ENCODE measurements around the gene PAX3. TPM values are rescaled to one million over a fixed set of nuclear protein-coding genes. Genes with fewer than 3 reads are reported as not detected.
A peak's percentile ranks its signal among the peaks of the same experiment; 100 is the strongest.

The PAX3 gene
- total RNA-seq, 2 donors from 2014 or later: not detected

- WGBS, 2 experiments (ENCODE audit: insufficient coverage in 1 of 2, insufficient read length in 1 of 2): 2% methylated on average over 8 to 16 of the region's 16 CpGs
- Mint-ChIP-seq H3K36me3 (ENCODE audit: low read depth) (no peaks in the 10 kb centered on the region), H3K4me1 (peaks cover 46% of the 10 kb centered on the region), H3K4me3 (peak overlapping the region; percentile 22), H3K27ac (no peak overlapping the region), H3K9me3 (peaks cover 3% of the 10 kb centered on the region), H3K27me3 (ENCODE audit: insufficient read depth) (peaks cover 100% of the 10 kb centered on the region)
- no peaks in the 10 kb centered on the region for H3K4me1 ChIP-seq (ENCODE audit: control insufficient read depth, insufficient read depth, low read length)
- no peak overlapping the region for H3K4me3 ChIP-seq (ENCODE audit: low read length)
- no peak overlapping the region for H3K9ac ChIP-seq (ENCODE audit: extremely low read depth, low read length, poor library complexity, severe bottlenecking)
- TF ChIP-seq CTCF (conservative IDR thresholded peaks at IDR 0.05): no peak
- H3K27me3 ChIP-seq (ENCODE audit: control insufficient read depth, insufficient read depth, low read length, poor library complexity, severe bottlenecking): peaks cover 100% of the 10 kb centered on the region
- H3K9me3 ChIP-seq (ENCODE audit: control insufficient read depth, low read length): no peaks in the 10 kb centered on the region
- H3K27ac ChIP-seq (ENCODE audit: low read depth, low read length): peak overlapping the region; percentile 92
- DNase-seq: no peak
- no peaks in the 10 kb centered on the region for H3K36me3 ChIP-seq (ENCODE audit: control insufficient read depth, insufficient read depth, low read length)
Observed at GRCh38 chr2:222298001-222298310, 842 bp downstream of the PAX3 start.

GRCh38 chr2:222297600-222297935, 1.2 kb downstream of the PAX3 start:
- Mint-ChIP-seq H3K9me3 (peaks cover 3% of the 10 kb centered on the region), H3K36me3 (ENCODE audit: low read depth) (no peaks in the 10 kb centered on the region), H3K4me1 (peaks cover 43% of the 10 kb centered on the region), H3K4me3 (no peak overlapping the region), H3K27me3 (ENCODE audit: insufficient read depth) (peaks cover 100% of the 10 kb centered on the region), H3K27ac (no peak overlapping the region)
- Histone ChIP-seq H3K9ac (ENCODE audit: extremely low read depth, low read length, poor library complexity, severe bottlenecking) (no peak overlapping the region), H3K4me3 (ENCODE audit: low read length) (peak overlapping the region; percentile 45), H3K27ac (ENCODE audit: low read depth, low read length) (peak overlapping the region; percentile 16), H3K36me3 (ENCODE audit: control insufficient read depth, insufficient read depth, low read length) (no peaks in the 10 kb centered on the region), H3K27me3 (ENCODE audit: control insufficient read depth, insufficient read depth, low read length, poor library complexity, severe bottlenecking) (peaks cover 100% of the 10 kb centered on the region), H3K9me3 (ENCODE audit: control insufficient read depth, low read length) (no peaks in the 10 kb centered on the region), H3K4me1 (ENCODE audit: control insufficient read depth, insufficient read depth, low read length) (no peaks in the 10 kb centered on the region)
- TF ChIP-seq CTCF (conservative IDR thresholded peaks at IDR 0.05): no peak
- peak; percentile 73 for DNase-seq
- WGBS, 2 experiments (ENCODE audit: insufficient coverage in 1 of 2, insufficient read length in 1 of 2): 4 to 16% methylated on average over 2 to 6 of the region's 6 CpGs

GRCh38 chr2:222296911-222297599, 1.7 kb downstream of the PAX3 start:
- peak overlapping the region; percentile 45 for H3K4me3 ChIP-seq (ENCODE audit: low read length)
- H3K27me3 ChIP-seq (ENCODE audit: control insufficient read depth, insufficient read depth, low read length, poor library complexity, severe bottlenecking): peaks cover 100% of the 10 kb centered on the region
- Mint-ChIP-seq H3K27ac (no peak overlapping the region), H3K4me1 (peaks cover 37% of the 10 kb centered on the region), H3K4me3 (no peak overlapping the region), H3K36me3 (ENCODE audit: low read depth) (no peaks in the 10 kb centered on the region), H3K9me3 (peaks cover 3% of the 10 kb centered on the region), H3K27me3 (ENCODE audit: insufficient read depth) (peaks cover 100% of the 10 kb centered on the region)
- no peaks in the 10 kb centered on the region for H3K4me1 ChIP-seq (ENCODE audit: control insufficient read depth, insufficient read depth, low read length)
- TF ChIP-seq CTCF (conservative IDR thresholded peaks at IDR 0.05): no peak
- no peaks in the 10 kb centered on the region for H3K36me3 ChIP-seq (ENCODE audit: control insufficient read depth, insufficient read depth, low read length)
- H3K9ac ChIP-seq (ENCODE audit: extremely low read depth, low read length, poor library complexity, severe bottlenecking): no peak overlapping the region
- 2 to 3% methylated on average over 20 to 36 of the region's 36 CpGs for WGBS, 2 experiments (ENCODE audit: insufficient coverage in 1 of 2, insufficient read length in 1 of 2)
- H3K27ac ChIP-seq (ENCODE audit: low read depth, low read length): peak overlapping the region; percentile 16
- DNase-seq: peak; percentile 68
- no peaks in the 10 kb centered on the region for H3K9me3 ChIP-seq (ENCODE audit: control insufficient read depth, low read length)

Measured in endodermal cell (in vitro differentiated cells).